ENCODE results near the gene NRG2. TPM values are rescaled to one million over a fixed set of nuclear protein-coding genes. Genes with fewer than 3 reads are reported as not detected.

The NRG2 gene
- total and polyA plus RNA-seq, 12 donors, result 1.8 to 16.7 (median 8.4) TPM

DNA sequence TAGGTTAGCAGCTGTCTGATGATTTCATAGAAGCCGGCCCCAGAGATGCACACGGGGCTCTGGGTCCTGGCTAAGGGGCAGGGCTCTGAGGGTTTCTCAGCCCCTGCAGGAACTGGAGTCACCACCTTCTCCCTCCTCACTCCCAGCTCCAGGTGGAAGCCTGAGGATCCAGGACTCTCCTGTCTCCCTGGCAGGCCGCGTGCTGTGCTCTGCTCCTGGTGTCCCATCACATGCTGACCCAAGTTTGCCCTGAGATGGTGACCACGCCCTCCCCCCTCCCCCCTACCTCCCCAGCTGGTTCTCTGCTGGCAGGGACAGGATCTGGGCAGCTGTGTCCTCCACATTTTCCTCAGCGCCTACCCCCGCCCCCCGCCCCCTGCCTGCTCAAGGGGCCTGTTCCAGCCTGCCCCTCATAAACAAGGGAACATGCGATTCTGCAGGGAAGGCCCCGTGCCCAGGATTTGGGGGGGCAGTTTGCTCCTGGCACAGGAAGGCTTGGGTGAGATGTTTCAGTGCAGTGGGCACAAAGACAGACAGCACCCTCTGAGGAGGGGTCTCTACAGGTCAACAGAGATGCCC, 160.0 kb downstream of the NRG2 start:
- WGBS, 4 donors, result 79 to 95% (median 84%) methylated on average over 5 to 10 of the region's 10 CpGs
- no peak overlapping the region for H3K27ac ChIP-seq

DNA sequence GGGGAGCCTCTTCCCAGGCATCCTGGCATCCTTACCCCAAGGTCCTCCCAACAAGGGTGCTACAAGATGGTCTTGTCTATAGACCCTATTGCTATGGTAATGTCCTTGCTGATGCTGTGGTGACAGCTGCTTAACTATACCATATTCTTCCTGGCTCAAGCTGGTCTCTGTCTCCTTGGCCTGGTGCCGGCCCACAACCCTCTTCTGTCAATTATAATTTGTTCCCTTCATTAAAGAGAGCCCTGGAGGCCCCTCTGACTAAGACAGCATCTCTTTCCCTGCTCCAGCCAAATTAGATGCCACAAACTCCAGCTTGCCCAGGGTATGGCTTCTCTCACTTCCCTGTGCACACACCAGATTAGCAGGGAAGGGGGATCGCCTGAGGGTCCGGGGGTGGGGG, 160.8 kb downstream of the NRG2 start:
- WGBS, 4 donors, result 69 to 92% (median 80%) methylated on average over 2 to 3 of the region's 3 CpGs
- H3K36me3 ChIP-seq (replicated peaks in 1 of 2), result no peaks in the 10 kb centered on the region
- TF ChIP-seq POLR2A (IDR thresholded peaks at IDR 0.05), result no peak
- TF ChIP-seq, protein P1, sequence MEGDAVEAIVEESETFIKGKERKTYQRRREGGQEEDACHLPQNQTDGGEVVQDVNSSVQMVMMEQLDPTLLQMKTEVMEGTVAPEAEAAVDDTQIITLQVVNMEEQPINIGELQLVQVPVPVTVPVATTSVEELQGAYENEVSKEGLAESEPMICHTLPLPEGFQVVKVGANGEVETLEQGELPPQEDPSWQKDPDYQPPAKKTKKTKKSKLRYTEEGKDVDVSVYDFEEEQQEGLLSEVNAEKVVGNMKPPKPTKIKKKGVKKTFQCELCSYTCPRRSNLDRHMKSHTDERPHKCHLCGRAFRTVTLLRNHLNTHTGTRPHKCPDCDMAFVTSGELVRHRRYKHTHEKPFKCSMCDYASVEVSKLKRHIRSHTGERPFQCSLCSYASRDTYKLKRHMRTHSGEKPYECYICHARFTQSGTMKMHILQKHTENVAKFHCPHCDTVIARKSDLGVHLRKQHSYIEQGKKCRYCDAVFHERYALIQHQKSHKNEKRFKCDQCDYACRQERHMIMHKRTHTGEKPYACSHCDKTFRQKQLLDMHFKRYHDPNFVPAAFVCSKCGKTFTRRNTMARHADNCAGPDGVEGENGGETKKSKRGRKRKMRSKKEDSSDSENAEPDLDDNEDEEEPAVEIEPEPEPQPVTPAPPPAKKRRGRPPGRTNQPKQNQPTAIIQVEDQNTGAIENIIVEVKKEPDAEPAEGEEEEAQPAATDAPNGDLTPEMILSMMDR (IDR thresholded peaks at IDR 0.05), result no peak

More for the DNA sequence above, 160.0 kb downstream of the NRG2 start:
- intact Hi-C loops (cut with DNase I), result no loop called here
- no peaks in the 10 kb centered on the region for H3K27me3 ChIP-seq
- no peak overlapping the region for H3K4me3 ChIP-seq
- H3K9me3 ChIP-seq (replicated peaks in 1 of 3), result no peaks in the 10 kb centered on the region
- no peaks in the 10 kb centered on the region for H3K36me3 ChIP-seq (replicated peaks in 1 of 2)
- no peak for DNase-seq
- H3K4me1 ChIP-seq (replicated peaks in 1 of 2), result no peaks in the 10 kb centered on the region
- TF ChIP-seq, protein P1 (IDR thresholded peaks at IDR 0.05), result no peak
- no peak for TF ChIP-seq POLR2A (IDR thresholded peaks at IDR 0.05)

DNA sequence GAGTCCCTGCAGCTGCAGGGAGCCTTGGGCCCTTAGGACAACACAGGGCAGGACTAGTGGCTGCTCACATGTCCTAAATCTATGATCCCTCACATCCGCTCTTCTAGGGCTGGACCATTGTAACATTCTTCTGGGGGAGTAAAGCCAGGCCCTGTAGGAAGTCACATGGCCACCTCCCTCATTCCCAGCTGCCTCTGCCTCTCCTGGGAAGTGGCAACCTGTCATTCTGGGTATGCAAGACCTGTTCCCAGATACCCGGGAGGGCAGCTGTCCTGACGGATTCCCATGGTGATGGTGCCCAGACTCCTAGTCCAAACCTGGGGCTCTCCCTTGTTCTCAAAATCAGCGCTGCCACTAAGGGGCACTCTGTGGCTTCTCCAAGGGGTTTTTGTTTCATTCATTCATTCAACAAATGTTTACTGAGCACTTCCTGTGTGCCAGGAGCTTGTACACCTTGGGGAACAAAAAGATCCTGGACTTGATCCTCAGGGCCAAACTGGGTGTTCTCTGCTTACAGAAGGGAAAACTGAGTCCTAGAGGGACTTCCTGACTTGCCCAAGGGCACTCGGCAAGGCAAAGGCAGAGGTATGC, 161.9 kb downstream of the NRG2 start:
- H3K9me3 ChIP-seq (replicated peaks in 1 of 3), result no peaks in the 10 kb centered on the region
- DNase-seq, result no peak
- 85 to 88% (median 86%) methylated on average over 4 to 5 of the region's 5 CpGs for WGBS, 4 donors
- no peak overlapping the region for H3K27ac ChIP-seq
- H3K4me1 ChIP-seq (replicated peaks in 1 of 2), result no peaks in the 10 kb centered on the region
- intact Hi-C loops (cut with DNase I), result no loop called here
- H3K27me3 ChIP-seq, result no peaks in the 10 kb centered on the region
- no peaks in the 10 kb centered on the region for H3K36me3 ChIP-seq (replicated peaks in 1 of 2)
- H3K4me3 ChIP-seq, result no peak overlapping the region
- TF ChIP-seq, protein P1 (IDR thresholded peaks at IDR 0.05), result no peak
- TF ChIP-seq POLR2A (IDR thresholded peaks at IDR 0.05), result no peak

More for the DNA sequence above, 160.8 kb downstream of the NRG2 start:
- Histone ChIP-seq H3K27ac (no peak overlapping the region), H3K27me3 (no peaks in the 10 kb centered on the region), H3K4me1 (replicated peaks in 1 of 2) (no peaks in the 10 kb centered on the region), H3K4me3 (no peak overlapping the region), H3K9me3 (replicated peaks in 1 of 3) (no peaks in the 10 kb centered on the region)
- DNase-seq, result no peak
- intact Hi-C loops (cut with DNase I), result no loop called here

DNA sequence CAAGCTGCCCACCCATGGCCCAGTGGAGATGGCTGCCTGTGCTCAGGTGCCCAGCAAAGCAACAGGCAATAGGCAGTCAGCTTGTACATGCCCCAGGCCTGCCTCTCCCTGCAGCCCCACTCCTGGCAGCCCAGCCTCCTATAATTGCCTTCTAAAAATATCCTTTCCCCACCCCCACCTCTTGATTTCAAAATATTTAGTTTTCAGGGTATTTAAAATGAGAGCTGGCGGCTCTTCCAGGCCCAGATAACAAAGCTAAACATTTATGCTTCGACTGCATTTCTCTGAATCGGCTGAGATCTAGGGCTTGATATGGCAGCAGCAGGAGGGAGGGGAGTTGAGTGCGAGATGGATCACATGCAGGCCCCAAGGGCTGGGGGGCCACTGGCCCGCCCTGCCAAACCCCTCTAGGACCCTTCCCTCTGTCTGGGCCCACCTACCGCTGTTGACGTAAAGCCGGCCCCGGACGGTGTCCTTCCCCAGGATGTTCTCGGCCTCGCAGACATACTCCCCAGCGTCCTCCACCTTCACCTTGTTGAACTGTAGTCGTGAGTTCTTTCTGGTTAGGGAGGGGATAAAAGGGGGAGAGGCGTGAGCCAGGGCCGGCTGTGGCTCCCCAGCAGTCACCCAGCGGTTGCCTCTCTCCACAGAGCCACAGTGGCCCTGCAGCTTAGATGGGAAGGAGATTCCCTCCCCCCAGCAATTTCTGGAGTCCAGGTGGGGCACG, 162.5 kb downstream of the NRG2 start:
- H3K36me3 ChIP-seq (replicated peaks in 1 of 2), result no peaks in the 10 kb centered on the region
- DNase-seq, result no peak
- 60 to 88% (median 83%) methylated on average over 6 to 18 of the region's 18 CpGs for WGBS, 4 donors
- H3K4me3 ChIP-seq, result no peak overlapping the region
- intact Hi-C loops (cut with DNase I), result no loop called here
- TF ChIP-seq, protein P1 (IDR thresholded peaks at IDR 0.05), result no peak
- no peak for TF ChIP-seq POLR2A (IDR thresholded peaks at IDR 0.05)
- H3K27ac ChIP-seq, result no peak overlapping the region
- no peaks in the 10 kb centered on the region for H3K27me3 ChIP-seq
- no peaks in the 10 kb centered on the region for H3K4me1 ChIP-seq (replicated peaks in 1 of 2)
- no peaks in the 10 kb centered on the region for H3K9me3 ChIP-seq (replicated peaks in 1 of 3)

Measured in adrenal gland (tissue), 12 donors.